ENCODE data around the gene OR51B6. TPM values are rescaled to one million over a fixed set of nuclear protein-coding genes. Genes with fewer than 3 reads are reported as not detected.
"Not testable (repeated sequence)": the region's sequence is repeated elsewhere in the genome, so short reads cannot be mapped to it uniquely, and the experiment has no call there.

Gene OR51B6
- total RNA-seq, 4 donors from 2014 or later, result not detected

GRCh38 chr11:5363679-5364078 lies 12.4 kb downstream of the OR51B6 start:
- intact Hi-C loops (cut with DNase I; ENCODE audit: low total_unique reads) (no loop called here), in situ Hi-C loops (cut with MboI; ENCODE audit: low sequenced_read_pairs in 4 of 4) (no loop called here)
- DNase-seq (no peak), ATAC-seq (no peak)
- Histone ChIP-seq H3K36me3 (no peaks in the 10 kb centered on the region), H3K4me3 (no peak overlapping the region), H3K9me3 (no peaks in the 10 kb centered on the region), H3K27ac (no peak overlapping the region), H3K4me1 (no peaks in the 10 kb centered on the region), H3K27me3 (no peaks in the 10 kb centered on the region)
- TF ChIP-seq CTCF (IDR thresholded peaks at IDR 0.05 in 4 of 5, conservative IDR thresholded peaks at IDR 0.05 in 1 of 5) (no peak), POLR2A (IDR thresholded peaks at IDR 0.05) (no peak)

- Histone ChIP-seq H3K27ac (no peak overlapping the region), H3K4me3 (no peak overlapping the region), H3K4me1 (no peaks in the 10 kb centered on the region), H3K36me3 (no peaks in the 10 kb centered on the region), H3K9me3 (no peaks in the 10 kb centered on the region), H3K27me3 (no peaks in the 10 kb centered on the region)
- DNase-seq (no peak), ATAC-seq (no peak)
- TF ChIP-seq POLR2A (IDR thresholded peaks at IDR 0.05) (no peak), CTCF (IDR thresholded peaks at IDR 0.05 in 4 of 5, conservative IDR thresholded peaks at IDR 0.05 in 1 of 5) (no peak)
- in situ Hi-C loops (cut with MboI; ENCODE audit: low sequenced_read_pairs in 4 of 4), result no loop called here
- intact Hi-C loops (cut with DNase I; ENCODE audit: low total_unique reads), result no loop called here
Measured at GRCh38 chr11:5364214-5364613, 12.9 kb downstream of the OR51B6 start.

- intact Hi-C loops (cut with DNase I; ENCODE audit: low total_unique reads); in situ Hi-C loops (cut with MboI; ENCODE audit: low sequenced_read_pairs in 4 of 4); DNase-seq; H3K9me3 ChIP-seq; H3K4me3 ChIP-seq; H3K36me3 ChIP-seq; H3K4me1 ChIP-seq; H3K27ac ChIP-seq; ATAC-seq; H3K27me3 ChIP-seq: not testable (repeated sequence)
Measured at GRCh38 chr11:5366365-5366764, 15.1 kb downstream of the OR51B6 start.

- ATAC-seq (no peak), DNase-seq (no peak)
- Histone ChIP-seq H3K9me3 (no peaks in the 10 kb centered on the region), H3K4me1 (no peaks in the 10 kb centered on the region), H3K36me3 (no peaks in the 10 kb centered on the region), H3K27me3 (no peaks in the 10 kb centered on the region), H3K4me3 (no peak overlapping the region), H3K27ac (no peak overlapping the region)
- intact Hi-C loops (cut with DNase I; ENCODE audit: low total_unique reads) (no loop called here), in situ Hi-C loops (cut with MboI; ENCODE audit: low sequenced_read_pairs in 4 of 4) (no loop called here)
- TF ChIP-seq POLR2A (IDR thresholded peaks at IDR 0.05) (no peak), CTCF (IDR thresholded peaks at IDR 0.05 in 4 of 5, conservative IDR thresholded peaks at IDR 0.05 in 1 of 5) (no peak)
Measured at GRCh38 chr11:5366856-5367255, 15.5 kb downstream of the OR51B6 start.

- ATAC-seq (no peak), DNase-seq (no peak)
- no peak overlapping the region for H3K27ac ChIP-seq
- intact Hi-C loops (cut with DNase I; ENCODE audit: low total_unique reads) (no loop called here), in situ Hi-C loops (cut with MboI; ENCODE audit: low sequenced_read_pairs in 4 of 4) (no loop called here)
- H3K36me3 ChIP-seq, result no peaks in the 10 kb centered on the region
- no peaks in the 10 kb centered on the region for H3K4me1 ChIP-seq
- H3K27me3 ChIP-seq, result no peaks in the 10 kb centered on the region
- no peaks in the 10 kb centered on the region for H3K9me3 ChIP-seq
- TF ChIP-seq POLR2A (IDR thresholded peaks at IDR 0.05), result no peak
- no peak for TF ChIP-seq CTCF (IDR thresholded peaks at IDR 0.05 in 4 of 5, conservative IDR thresholded peaks at IDR 0.05 in 1 of 5)
- H3K4me3 ChIP-seq, result no peak overlapping the region
Measured at GRCh38 chr11:5367448-5368074, 16.3 kb downstream of the OR51B6 start.

Data from gastrocnemius medialis (tissue), 4 donors.